K562 (cell line): Measurements from ENCODE around the gene AP2A2. TPM values are rescaled to one million over a fixed set of nuclear protein-coding genes. Genes with fewer than 3 reads are reported as not detected.

Experiments used
- ATAC-seq: fragments of 200-7000 bp; cut with Tn5 transposase; 3 replicates; pipeline ENCODE4 v1.9.1; 2020; ENCODE audit warnings: moderate library complexity
- BruUV-seq: library from RNA; stranded (reverse); fragments of 400-500 nt; replicated peaks from 2 replicates; lab custom pipeline; 2021; lab: Mats Ljungman, UMichigan
- CTCF ChIA-PET: fragments of 300-600 bp; formaldehyde crosslinking; extraction: SDS; loops from one replicate; lab custom pipeline; 2021; ENCODE audit warnings: low intra/inter-chr PET ratio; lab: Yijun Ruan, JAX
- POLR2A ChIA-PET: fragments of 300-600, 350-650 bp; sonication (Branson Sonifier 250); formaldehyde crosslinking; extraction: SDS; loops from one replicate; lab custom pipeline; 2021; ENCODE audit warnings: antibody characterized with exemption, inconsistent platforms; lab: Yijun Ruan, JAX
- DNase-seq, 4 experiments: peaks; one replicate each; pipeline versions ENCODE4 v3.0.0 to v3.0.0-alpha.2; 2011 to 2018; ENCODE audit warnings: low spot score in 3 of 4, mixed read lengths in 3 of 4; ENCODE audit errors: extremely low read depth in 1 of 4
- FAIRE-seq: peaks from 2 replicates; lab custom pipeline; 2011; peaks lifted over from hg19 to GRCh38; lab: Jason Lieb, UNC
- H2AFZ ChIP-seq: 2 replicates; pipeline ENCODE4 v1.6.0; 2011; ENCODE audit warnings: low read depth, low read length, control low read depth, inconsistent platforms
- H3K27ac ChIP-seq: fragments of 200-600 bp; 3 replicates; pipeline ENCODE4 v1.8.0; 2011; ENCODE audit warnings: low read depth, mild to moderate bottlenecking, control low read depth, inconsistent platforms, low read length, moderate library complexity, mixed read lengths; ENCODE audit errors: extremely low read depth
- H3K27me3 ChIP-seq, 2 experiments: fragments of 300-600 bp in 1 of 2; 2 replicates in 1 of 2; 3 replicates in 1 of 2; pipeline versions ENCODE4 v1.6.0 to v1.8.0; 2011; ENCODE audit warnings: inconsistent platforms in 2 of 2, low read length in 2 of 2, mild to moderate bottlenecking in 1 of 2, mixed read lengths in 1 of 2, moderate library complexity in 1 of 2; ENCODE audit not compliant: control insufficient read depth in 2 of 2, insufficient read depth in 2 of 2
- H3K36me3 ChIP-seq: fragments of 300-600 bp; 3 replicates; pipeline ENCODE4 v1.8.0; 2011; ENCODE audit warnings: mild to moderate bottlenecking, low read length, inconsistent platforms; ENCODE audit not compliant: control insufficient read depth, insufficient read depth
- H3K4me1 ChIP-seq, 2 experiments: fragments of 200-600 bp in 1 of 2; replicated peaks in 1 of 2; 2 replicates in 1 of 2; 3 replicates in 1 of 2; pipeline versions ENCODE4 v1.5.1 to v1.8.0; 2011; ENCODE audit warnings: inconsistent platforms in 2 of 2, low read length in 2 of 2, mild to moderate bottlenecking in 1 of 2, mixed read lengths in 1 of 2, moderate library complexity in 1 of 2; ENCODE audit not compliant: control insufficient read depth in 2 of 2, insufficient read depth in 2 of 2
- H3K4me2 ChIP-seq: 2 replicates; pipeline ENCODE4 v1.6.1; 2011; ENCODE audit warnings: low read length, control low read depth, inconsistent platforms, mixed read lengths; ENCODE audit not compliant: insufficient read depth
- H3K4me3 ChIP-seq: fragments of 200-600 bp; sonication (generic), shearing (Covaris generic); 2 replicates; pipeline ENCODE4 v1.5.1; 2016; ENCODE audit warnings: control low read depth, inconsistent platforms
- H3K79me2 ChIP-seq: fragments of 200-600 bp; 3 replicates; pipeline ENCODE4 v1.8.0; 2011; ENCODE audit warnings: low read length, inconsistent platforms; ENCODE audit not compliant: control insufficient read depth, insufficient read depth
- H3K9ac ChIP-seq, 2 experiments: 2 replicates each; pipeline versions ENCODE4 v1.6.0 to v1.6.1; 2011; ENCODE audit warnings: low read depth in 2 of 2, low read length in 2 of 2, control low read depth in 1 of 2, inconsistent platforms in 1 of 2, mild to moderate bottlenecking in 1 of 2, mixed read lengths in 1 of 2; ENCODE audit not compliant: insufficient read depth in 1 of 2
- H3K9me1 ChIP-seq: one replicate; pipeline ENCODE4 v1.6.0; 2011; ENCODE audit warnings: inconsistent platforms, mild to moderate bottlenecking, low read length, moderate library complexity; ENCODE audit not compliant: control insufficient read depth, insufficient read depth
- H3K9me3 ChIP-seq: replicated peaks from 2 replicates; pipeline ENCODE4 v1.5.1; 2011; ENCODE audit warnings: low read depth, low read length, inconsistent platforms; ENCODE audit not compliant: control insufficient read depth, insufficient read depth
- H4K20me1 ChIP-seq: replicated peaks from 2 replicates; pipeline ENCODE4 v1.6.1; 2011; ENCODE audit warnings: low read length, inconsistent platforms, mixed read lengths; ENCODE audit not compliant: control insufficient read depth, insufficient read depth
- E2F1 ChIP-seq: sonication (generic); formaldehyde crosslinking; IDR thresholded peaks from 2 replicates; pipeline ENCODE4 v1.8.1; 2023; ENCODE audit warnings: mild to moderate bottlenecking, missing genetic modification reagents, moderate library complexity
- E2F6 ChIP-seq, 2 experiments: IDR thresholded peaks; 2 replicates each; pipeline ENCODE4 v1.6.1; 2011; ENCODE audit warnings: borderline replicate concordance in 1 of 2, control low read depth in 1 of 2, low read depth in 1 of 2, low read length in 1 of 2, mild to moderate bottlenecking in 1 of 2, mixed read lengths in 1 of 2, moderate library complexity in 1 of 2; ENCODE audit not compliant: insufficient read depth in 1 of 2, insufficient read length in 1 of 2, poor library complexity in 1 of 2, severe bottlenecking in 1 of 2; ENCODE audit errors: extremely low read depth in 1 of 2
- IRF1 ChIP-seq: sonication (generic); formaldehyde crosslinking; IDR thresholded peaks from 2 replicates; pipeline ENCODE4 v1.8.0; 2022; ENCODE audit warnings: missing genetic modification reagents, mild to moderate bottlenecking, borderline replicate concordance
- MAFG ChIP-seq: fragments of 450-650 bp; conservative IDR thresholded peaks from 2 replicates; pipeline ENCODE4 v1.6.1; 2016; ENCODE audit warnings: missing genetic modification characterization, missing compliant biosample characterization
- PREB ChIP-seq: sonication (generic); formaldehyde crosslinking; IDR thresholded peaks from 2 replicates; pipeline ENCODE4 v1.8.1; 2023; ENCODE audit warnings: mild to moderate bottlenecking, missing genetic modification reagents
- SAFB ChIP-seq: fragments of 200-400 bp; formaldehyde crosslinking; IDR thresholded peaks from 2 replicates; pipeline ENCODE4 v1.6.1; 2017; ENCODE audit warnings: low read depth, low read length, borderline replicate concordance
- ZNF197 ChIP-seq: fragments of 200-800 bp; sonication (Bioruptor generic); IDR thresholded peaks from 2 replicates; pipeline ENCODE4 v1.6.1; 2016; ENCODE audit warnings: low read depth, missing genetic modification characterization, missing compliant biosample characterization
- WGBS: fragments of 100-300 bp; shearing (Covaris generic); methylation state at CpG from one replicate; pipeline ENCODE4 v1.1.6; 2016; ENCODE audit warnings: low coverage, mixed read lengths; ENCODE audit not compliant: insufficient coverage; ENCODE audit errors: missing lambda C conversion rate; 5-methylcytosine and 5-hydroxymethylcytosine counted together
- in situ Hi-C: fragments of 300-500 bp; cut with MboI; formaldehyde crosslinking; loops from 4 replicates; pipeline ENCODE4 v1.15.0; 2018; ENCODE audit warnings: inconsistent platforms, mixed read lengths
- intact Hi-C: fragments of 100-400 bp; cut with micrococcal nuclease; formaldehyde crosslinking; loops from 2 replicates; pipeline ENCODE4 v1.14.2; 2022
- polyA plus RNA-seq, 8 experiments: library from polyadenylated mRNA; depleted of rRNA in 4 of 8; stranded (reverse) in 5 of 8; unstranded in 3 of 8; fragments of >200 nt; fragmentation: Nextera tagmentation in 2 of 8; fragmentation: Illumina TruSeq in 1 of 8; extraction: Ambion mirVana in 2 of 8; extraction: Trizol in 1 of 8; gene quantifications; 2 replicates each; pipeline versions ENCODE4 v1.2.1 to v1.2.3, GENCODE V29; 2011 to 2014; ENCODE audit warnings: inconsistent platforms in 1 of 8, missing spikeins in 1 of 8
- total RNA-seq, 7 experiments: library from RNA; depleted of rRNA in 6 of 7; stranded (reverse); fragments of >200 nt in 6 of 7; fragmentation: Illumina TruSeq in 2 of 7; extraction: Trizol in 2 of 7; gene quantifications; 2 replicates each; pipeline versions ENCODE4 v1.2.1 to v1.2.3, GENCODE V29; 2011 to 2021; ENCODE audit warnings: low replicate concordance in 1 of 7
- TF ChIP-seq, protein P1 (sequence below): fragments of 150-350 bp; IDR thresholded peaks from 2 replicates; pipeline ENCODE4 v1.6.1; 2014; ENCODE audit warnings: low read depth, mild to moderate bottlenecking, low read length, borderline replicate concordance

The AP2A2 gene
- total and polyA plus RNA-seq, 9 of the 15 experiments (the other 6 are each of a cell fraction or from before 2014, with no cell fraction given): 0.69 to 41.7 (median 15.2) TPM

GRCh38 chr11:987671-988070, 62.0 kb downstream of the AP2A2 start (continued):
- TF ChIP-seq IRF1 (CRISPR knock-in tag): no peak
- TF ChIP-seq MAFG (tag): no peak
- no peak for TF ChIP-seq E2F1 (CRISPR knock-in tag)

DNA sequence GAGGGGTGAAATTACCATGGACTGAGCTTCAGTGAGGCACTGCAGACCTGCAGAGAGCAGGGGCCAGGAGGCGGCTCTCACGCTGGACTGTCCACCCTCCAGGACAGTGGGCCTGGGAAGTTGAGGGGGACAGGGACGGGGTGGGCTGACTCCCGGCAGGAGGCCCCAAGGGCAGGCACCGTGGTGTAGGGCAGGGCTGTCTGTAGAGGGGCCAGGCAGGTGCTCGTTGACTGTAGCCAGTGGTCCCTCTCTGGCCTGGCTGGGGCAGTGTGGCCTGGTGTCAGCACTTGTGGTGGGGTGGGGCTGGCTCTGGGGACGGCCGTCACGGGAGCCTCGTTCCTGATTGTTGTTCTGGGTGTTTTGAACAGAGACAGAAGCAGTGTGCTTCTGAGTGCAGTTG, 64.4 kb downstream of the AP2A2 start:
- WGBS: 85% methylated on average over 7 of the region's 10 CpGs
- H3K79me2 ChIP-seq: no peaks in the 10 kb centered on the region
- CTCF ChIA-PET: no interaction called here
- H2AFZ ChIP-seq: no peak overlapping the region
- in situ Hi-C loops: no loop called here
- peaks cover 0 to 6% of the 10 kb centered on the region in 2 experiments; a peak in 1 of 5 replicates for H3K4me1 ChIP-seq
- no peak for ATAC-seq
- no peak overlapping the region for H3K4me3 ChIP-seq
- H3K9ac ChIP-seq: no peak overlapping the region
- no peak overlapping the region for H3K4me2 ChIP-seq
- no peak for TF ChIP-seq PREB (CRISPR knock-in tag)
- no peak for TF ChIP-seq ZNF197
- TF ChIP-seq, protein P1, sequence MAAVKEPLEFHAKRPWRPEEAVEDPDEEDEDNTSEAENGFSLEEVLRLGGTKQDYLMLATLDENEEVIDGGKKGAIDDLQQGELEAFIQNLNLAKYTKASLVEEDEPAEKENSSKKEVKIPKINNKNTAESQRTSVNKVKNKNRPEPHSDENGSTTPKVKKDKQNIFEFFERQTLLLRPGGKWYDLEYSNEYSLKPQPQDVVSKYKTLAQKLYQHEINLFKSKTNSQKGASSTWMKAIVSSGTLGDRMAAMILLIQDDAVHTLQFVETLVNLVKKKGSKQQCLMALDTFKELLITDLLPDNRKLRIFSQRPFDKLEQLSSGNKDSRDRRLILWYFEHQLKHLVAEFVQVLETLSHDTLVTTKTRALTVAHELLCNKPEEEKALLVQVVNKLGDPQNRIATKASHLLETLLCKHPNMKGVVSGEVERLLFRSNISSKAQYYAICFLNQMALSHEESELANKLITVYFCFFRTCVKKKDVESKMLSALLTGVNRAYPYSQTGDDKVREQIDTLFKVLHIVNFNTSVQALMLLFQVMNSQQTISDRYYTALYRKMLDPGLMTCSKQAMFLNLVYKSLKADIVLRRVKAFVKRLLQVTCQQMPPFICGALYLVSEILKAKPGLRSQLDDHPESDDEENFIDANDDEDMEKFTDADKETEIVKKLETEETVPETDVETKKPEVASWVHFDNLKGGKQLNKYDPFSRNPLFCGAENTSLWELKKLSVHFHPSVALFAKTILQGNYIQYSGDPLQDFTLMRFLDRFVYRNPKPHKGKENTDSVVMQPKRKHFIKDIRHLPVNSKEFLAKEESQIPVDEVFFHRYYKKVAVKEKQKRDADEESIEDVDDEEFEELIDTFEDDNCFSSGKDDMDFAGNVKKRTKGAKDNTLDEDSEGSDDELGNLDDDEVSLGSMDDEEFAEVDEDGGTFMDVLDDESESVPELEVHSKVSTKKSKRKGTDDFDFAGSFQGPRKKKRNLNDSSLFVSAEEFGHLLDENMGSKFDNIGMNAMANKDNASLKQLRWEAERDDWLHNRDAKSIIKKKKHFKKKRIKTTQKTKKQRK: no peak
- TF ChIP-seq E2F6 (IDR thresholded peaks at IDR 0.05; ENCODE audit: borderline replicate concordance in 1 of 2, extremely low read depth in 1 of 2, insufficient read depth in 1 of 2, insufficient read length in 1 of 2, low read depth in 1 of 2, low read length in 1 of 2, poor library complexity in 1 of 2, severe bottlenecking in 1 of 2): no peak
- TF ChIP-seq SAFB: no peak
- TF ChIP-seq, all 486 proteins: peak for 0
- no peak overlapping the region for H3K27ac ChIP-seq
- POLR2A ChIA-PET: no interaction called here
- peaks cover 57% of the 10 kb centered on the region; the same call in 2 of the 3 replicates for H3K36me3 ChIP-seq
- H3K9me3 ChIP-seq: no peaks in the 10 kb centered on the region
- DNase-seq (no peak), FAIRE-seq (no peak)
- H3K9me1 ChIP-seq: no peaks in the 10 kb centered on the region
- H3K27me3 ChIP-seq: no peaks in the 10 kb centered on the region
- intact Hi-C loops: no loop called here
- no TSS peak for BruUV-seq
- no peaks in the 10 kb centered on the region for H4K20me1 ChIP-seq
